T-cell (primary cell): ENCODE data around the gene GPBP1L1. TPM values are rescaled to one million over a fixed set of nuclear protein-coding genes. Genes with fewer than 3 reads are reported as not detected.

ENCODE experiments used
- ATAC-seq, 4 experiments: fragments of 200-7000 bp in 3 of 4; fragments of 150-1000 bp in 1 of 4; cut with Tn5 transposase; replicated peaks in 1 of 4; 1 replicate in 3 of 4; 2 replicates in 1 of 4; pipeline ENCODE4 v1.10.0; 2021; ENCODE audit warnings: moderate library complexity in 3 of 4, mild to moderate bottlenecking in 2 of 4, moderate number of reproducible peaks in 1 of 4
- CTCF ChIA-PET, 2 donors: fragments of 300-600 bp; sonication (Branson Sonifier 250); formaldehyde crosslinking; loops; one replicate each; lab custom pipeline; 2022; ENCODE audit warnings: antibody characterized with exemption in 2 of 2; lab: Charles Lee
- POLR2A ChIA-PET, 2 donors: fragments of 300-600 bp; sonication (Branson Sonifier 250); formaldehyde crosslinking; loops; one replicate each; lab custom pipeline; 2022; ENCODE audit warnings: antibody characterized with exemption in 2 of 2; lab: Charles Lee
- DNase-seq, 35 experiments: peaks; one replicate each; pipeline versions ENCODE4 v3.0.0 to v3.0.0-alpha.2; 2013 to 2023
- H3K27ac ChIP-seq: one replicate; pipeline ENCODE4 v1.5.1; 2013; ENCODE audit warnings: low read length
- H3K27me3 ChIP-seq, 2 experiments: replicated peaks in 1 of 2; 1 replicate in 1 of 2; 2 replicates in 1 of 2; pipeline versions ENCODE4 v1.6.1 to v1.7.0; 2013; ENCODE audit warnings: low read length in 1 of 2, mixed read lengths in 1 of 2; ENCODE audit not compliant: control insufficient read depth in 2 of 2, insufficient read depth in 2 of 2; ENCODE audit errors: extremely low read depth in 1 of 2
- H3K36me3 ChIP-seq, 2 donors: 1 replicate in 1 of 2; 2 replicates in 1 of 2; pipeline versions ENCODE4 v1.6.1 to v1.7.0; 2013; ENCODE audit warnings: low read length in 1 of 2; ENCODE audit not compliant: control insufficient read depth in 2 of 2, insufficient read depth in 1 of 2; ENCODE audit errors: extremely low read depth in 1 of 2
- H3K4me1 ChIP-seq, 2 experiments: 1 replicate in 1 of 2; 2 replicates in 1 of 2; pipeline versions ENCODE4 v1.6.1 to v1.7.0; 2013; ENCODE audit warnings: low read length in 2 of 2, mixed read lengths in 1 of 2; ENCODE audit not compliant: insufficient read depth in 2 of 2, control insufficient read depth in 1 of 2; ENCODE audit errors: extremely low read depth in 1 of 2
- H3K4me3 ChIP-seq, 2 donors: 1 replicate in 1 of 2; 2 replicates in 1 of 2; pipeline versions ENCODE4 v1.5.1 to v1.7.0; 2013; ENCODE audit warnings: mild to moderate bottlenecking in 2 of 2, low read length in 1 of 2, moderate library complexity in 1 of 2; ENCODE audit not compliant: control insufficient read depth in 1 of 2; ENCODE audit errors: extremely low read depth in 1 of 2
- H3K9me3 ChIP-seq: 2 replicates; pipeline ENCODE4 v1.7.0; 2013
- H3K27ac Mint-ChIP-seq, 2 donors: one replicate each; pipeline ENCODE4 v1.8.0; 2020 to 2021; ENCODE audit warnings: mild to moderate bottlenecking in 2 of 2, mixed read lengths in 2 of 2
- H3K27me3 Mint-ChIP-seq, 2 donors: one replicate each; pipeline ENCODE4 v1.8.0; 2021 to 2022; ENCODE audit warnings: mixed read lengths in 2 of 2
- H3K36me3 Mint-ChIP-seq: one replicate; pipeline ENCODE4 v1.8.0; 2021; ENCODE audit warnings: mixed read lengths
- H3K4me1 Mint-ChIP-seq, 3 donors: one replicate each; pipeline ENCODE4 v1.8.0; 2020 to 2022; ENCODE audit warnings: mixed read lengths in 3 of 3, mild to moderate bottlenecking in 1 of 3
- H3K4me3 Mint-ChIP-seq, 3 donors: one replicate each; pipeline ENCODE4 v1.8.0; 2020 to 2022; ENCODE audit warnings: mild to moderate bottlenecking in 3 of 3, mixed read lengths in 3 of 3, moderate library complexity in 3 of 3
- H3K9me3 Mint-ChIP-seq, 3 donors: one replicate each; pipeline ENCODE4 v1.8.0; 2020 to 2022; ENCODE audit warnings: mixed read lengths in 3 of 3
- WGBS: methylation state at CpG from one replicate; pipeline ENCODE4 v1.1.5; 2013; ENCODE audit warnings: missing lambda C conversion rate; ENCODE audit not compliant: insufficient coverage; 5-methylcytosine and 5-hydroxymethylcytosine counted together
- total RNA-seq, 35 experiments: library from RNA in 6 of 35; stranded (reverse) in 6 of 35; fragments of 120-200 nt in 1 of 35; gene quantifications; one replicate each; pipeline versions ENCODE4 v1.2.1 to v1.2.4 and lab custom pipeline; 2013 to 2026

Gene GPBP1L1
- total RNA-seq, 5 donors from 2014 or later (not counting 1 experiment from before 2014, with no cell fraction given), result 124 to 155 (median 151) TPM

GRCh38 chr1:45583666-45584350, 102.5 kb downstream of the GPBP1L1 start, which contains the start of gene NASP:
Gene NASP (plus strand): TSS chr1:45584041. CDS start chr1:45584147, 106 bp downstream.
- Histone ChIP-seq H3K4me3 (peak within 1 kb of the TSS; percentile 73 to 98), H3K27ac (peak within 1 kb of the TSS; percentile 87), H3K9me3 (no peaks in the 10 kb centered on the region), H3K27me3 (no peaks in the 10 kb centered on the region), H3K36me3 (no peaks in the 10 kb centered on the region), H3K4me1 (peaks cover 18 to 31% of the 10 kb centered on the region in 2 experiments)
- no peaks in the 10 kb centered on the region for H3K9me3 Mint-ChIP-seq
- DNase-seq (peak; percentile 80 to 97 (median 89)), ATAC-seq (peak; percentile 68 to 72 (median 71))
- H3K4me3 Mint-ChIP-seq, result peak within 1 kb of the TSS; percentile 98 to 100 (median 99)
- WGBS, result under 1% methylated on average over 40 of the region's 41 CpGs
- peak within 1 kb of the TSS; percentile 98 to 99 for H3K27ac Mint-ChIP-seq
- H3K4me1 Mint-ChIP-seq, result peaks cover 31 to 41% (median 33%) of the 10 kb centered on the region in 3 donors
- POLR2A ChIA-PET, result interaction anchor here (0.5 to 1.4 kb wide), 7 partner anchors 8 to 955 kb away, joined by 3 to 12 read pairs (median 4); partner anchors contain the start of genes CCDC163 (in 1 of the 2), GPBP1L1 (in 1 of the 2), MMACHC (in 1 of the 2) and MUTYH (in 1 of the 2)
- no peaks in the 10 kb centered on the region for H3K27me3 Mint-ChIP-seq
- CTCF ChIA-PET, result interaction anchor here in 1 of 2 donors (0.5 to 2.2 kb wide), 11 partner anchors 11 to 663 kb away, joined by 3 to 12 read pairs (median 4); partner anchors contain the start of genes CCDC163, MMACHC, MUTYH and PRDX1
- H3K36me3 Mint-ChIP-seq, result no peaks in the 10 kb centered on the region

DNA sequence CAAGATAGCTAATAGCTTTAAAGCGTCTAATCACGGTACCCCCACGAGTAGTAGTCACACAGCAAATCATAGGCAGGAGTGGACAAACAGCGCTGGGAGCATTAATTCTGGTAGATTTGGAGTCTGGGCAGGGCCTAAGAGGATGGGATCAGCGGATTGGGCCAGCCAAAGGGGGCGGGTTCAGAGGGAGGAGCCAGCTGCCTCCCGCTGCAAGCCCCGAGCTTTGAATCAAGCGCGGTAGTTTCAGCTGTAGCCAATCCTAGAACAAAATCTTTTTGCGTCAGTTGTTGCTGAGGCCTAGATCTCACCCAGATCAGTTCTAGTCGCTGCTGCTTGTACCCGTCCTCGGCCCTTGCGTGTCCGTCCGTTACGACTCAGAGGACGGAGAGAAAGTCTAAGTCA, 103.1 kb downstream of the GPBP1L1 start:
- Histone ChIP-seq H3K36me3 (no peaks in the 10 kb centered on the region), H3K4me3 (peak overlapping the region; percentile 73 to 98), H3K27me3 (no peaks in the 10 kb centered on the region), H3K4me1 (peaks cover 18 to 31% of the 10 kb centered on the region in 2 experiments), H3K27ac (peak overlapping the region; percentile 87), H3K9me3 (no peaks in the 10 kb centered on the region)
- POLR2A ChIA-PET, result interaction anchor here (0.5 to 1.3 kb wide), 6 partner anchors 9 to 955 kb away, joined by 3 to 12 read pairs (median 3); partner anchors contain the start of genes MUTYH (in 1 of the 2) and TOE1 (in 1 of the 2)
- ATAC-seq (peak; percentile 76 to 80 (median 78)), DNase-seq (peak; percentile 83 to 98 (median 94))
- H3K27me3 Mint-ChIP-seq, result no peaks in the 10 kb centered on the region
- no peaks in the 10 kb centered on the region for H3K9me3 Mint-ChIP-seq
- no peaks in the 10 kb centered on the region for H3K36me3 Mint-ChIP-seq
- WGBS, result 0% methylated on average over 15 of the region's 19 CpGs
- CTCF ChIA-PET, result interaction anchor here in 1 of 2 donors (0.5 to 2.2 kb wide), 12 partner anchors 11 to 664 kb away, joined by 3 to 12 read pairs (median 4); partner anchors contain the start of genes AKR1A1, CCDC163, MMACHC and MUTYH
- H3K27ac Mint-ChIP-seq, result peak overlapping the region; percentile 98 to 99
- peaks cover 29 to 41% (median 31%) of the 10 kb centered on the region in 3 donors for H3K4me1 Mint-ChIP-seq
- H3K4me3 Mint-ChIP-seq, result peak overlapping the region; percentile 98 to 100 (median 99)

Other genes starting within 250 kb of the GPBP1L1 start
- 1 to 10 TPM; 4.3 to 7.9 (median 5.5) TPM for gene TESK2, start 195.4 kb downstream of the GPBP1L1 start, total RNA-seq
- 1 to 10 TPM in 4 of 5 donors, under 1 TPM in 1; 0.83 to 3.0 (median 2.4) TPM for gene CCDC163, start 186.5 kb downstream of the GPBP1L1 start, total RNA-seq
- 1 to 10 TPM; 1.9 to 6.4 (median 4.9) TPM for gene MMACHC, start 186.2 kb downstream of the GPBP1L1 start, total RNA-seq
- gene PRDX1, start 164.6 kb downstream of the GPBP1L1 start, total RNA-seq, result 100 to 1,000 TPM in 3 of 5 donors, 10 to 100 TPM in 2; 59.3 to 156 (median 151) TPM
- 100 to 1,000 TPM in 1 of 5 donors, 10 to 100 TPM in 4; 48.2 to 105 (median 92.9) TPM for gene AKR1A1, start 135.7 kb downstream of the GPBP1L1 start, total RNA-seq
- 100 to 1,000 TPM in 2 of 5 donors, 10 to 100 TPM in 3; 64.6 to 145 (median 74.7) TPM for gene NASP, start 102.5 kb downstream of the GPBP1L1 start, total RNA-seq
- 1 to 10 TPM; 5.9 to 8.6 (median 7.5) TPM for gene CCDC17, start 62.5 kb downstream of the GPBP1L1 start, total RNA-seq
- gene TMEM69, start 1.6 kb upstream of the GPBP1L1 start, total RNA-seq, result 10 to 100 TPM; 11.0 to 19.7 (median 16.5) TPM
- gene IPP, start 64.1 kb upstream of the GPBP1L1 start, total RNA-seq, result 10 to 100 TPM; 10.0 to 14.8 (median 13.0) TPM
- gene MAST2, start 117.1 kb upstream of the GPBP1L1 start, total RNA-seq, result 1 to 10 TPM; 7.4 to 9.7 (median 7.6) TPM